ENCODE data around the gene ZFYVE27. TPM values are rescaled to one million over a fixed set of nuclear protein-coding genes. Genes with fewer than 3 reads are reported as not detected.

Gene ZFYVE27
- polyA plus RNA-seq, 1 donor (not counting 4 experiments of a cell fraction or from before 2014, with no cell fraction given): 14.3 TPM

GRCh38 chr10:97761331-97761865 is 24.5 kb downstream of the ZFYVE27 start:
- peaks cover 2% of the 10 kb centered on the region for H3K4me1 ChIP-seq (ENCODE audit: control insufficient read depth, extremely low read depth, insufficient read depth, low read length)
- peaks cover 21 to 24% of the 10 kb centered on the region in 2 experiments for H3K36me3 ChIP-seq (ENCODE audit: control insufficient read depth in 2 of 2, extremely low read depth in 1 of 2, insufficient read depth in 2 of 2, low read length in 2 of 2)
- no peak for TF ChIP-seq EZH2 (IDR thresholded peaks at IDR 0.05; ENCODE audit: low read length)
- TF ChIP-seq, protein P1, sequence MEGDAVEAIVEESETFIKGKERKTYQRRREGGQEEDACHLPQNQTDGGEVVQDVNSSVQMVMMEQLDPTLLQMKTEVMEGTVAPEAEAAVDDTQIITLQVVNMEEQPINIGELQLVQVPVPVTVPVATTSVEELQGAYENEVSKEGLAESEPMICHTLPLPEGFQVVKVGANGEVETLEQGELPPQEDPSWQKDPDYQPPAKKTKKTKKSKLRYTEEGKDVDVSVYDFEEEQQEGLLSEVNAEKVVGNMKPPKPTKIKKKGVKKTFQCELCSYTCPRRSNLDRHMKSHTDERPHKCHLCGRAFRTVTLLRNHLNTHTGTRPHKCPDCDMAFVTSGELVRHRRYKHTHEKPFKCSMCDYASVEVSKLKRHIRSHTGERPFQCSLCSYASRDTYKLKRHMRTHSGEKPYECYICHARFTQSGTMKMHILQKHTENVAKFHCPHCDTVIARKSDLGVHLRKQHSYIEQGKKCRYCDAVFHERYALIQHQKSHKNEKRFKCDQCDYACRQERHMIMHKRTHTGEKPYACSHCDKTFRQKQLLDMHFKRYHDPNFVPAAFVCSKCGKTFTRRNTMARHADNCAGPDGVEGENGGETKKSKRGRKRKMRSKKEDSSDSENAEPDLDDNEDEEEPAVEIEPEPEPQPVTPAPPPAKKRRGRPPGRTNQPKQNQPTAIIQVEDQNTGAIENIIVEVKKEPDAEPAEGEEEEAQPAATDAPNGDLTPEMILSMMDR (optimal IDR thresholded peaks at IDR 0.05 in 1 of 3, IDR thresholded peaks at IDR 0.05 in 1 of 3, conservative IDR thresholded peaks at IDR 0.05 in 1 of 3; ENCODE audit: extremely low read depth in 1 of 3, insufficient read depth in 2 of 3, low read length in 3 of 3): no peak
- H3K79me2 ChIP-seq (ENCODE audit: control insufficient read depth, insufficient read depth, low read length): no peaks in the 10 kb centered on the region
- no peaks in the 10 kb centered on the region for H3K9me3 ChIP-seq (ENCODE audit: control insufficient read depth, low read depth, low read length)
- H3K4me3 ChIP-seq (ENCODE audit: control insufficient read depth in 2 of 3, extremely low read depth in 1 of 3, insufficient read depth in 2 of 3, low read depth in 1 of 3, low read length in 3 of 3): no peak overlapping the region
- H4K20me1 ChIP-seq (ENCODE audit: control insufficient read depth, extremely low read depth, insufficient read depth, low read length): peaks cover 4% of the 10 kb centered on the region
- H3K27ac ChIP-seq (ENCODE audit: control insufficient read depth, insufficient read depth, low read length): no peak overlapping the region
- no peak overlapping the region for H2AFZ ChIP-seq (ENCODE audit: control insufficient read depth, low read length)
- no peaks in the 10 kb centered on the region for H3K27me3 ChIP-seq (ENCODE audit: control insufficient read depth, extremely low read depth, insufficient read depth, low read length)
- H3K9me1 ChIP-seq (ENCODE audit: control insufficient read depth, extremely low read depth, insufficient read depth, low read length): no peaks in the 10 kb centered on the region
- dilution Hi-C loops (cut with MboI; ENCODE audit: extremely low pct_ligation_motif_present, low sequenced_read_pairs): loop anchor here (25.0 kb wide), 1 partner anchor 101 kb away; no protein-coding TSS in a partner anchor
- no peak overlapping the region for H3K9ac ChIP-seq (ENCODE audit: control insufficient read depth, extremely low read depth, insufficient read depth, low read length)
- DNase-seq (ENCODE audit: low read depth, low spot score) (no peak), FAIRE-seq (no peak)
- no peak overlapping the region for H3K4me2 ChIP-seq (ENCODE audit: control insufficient read depth, extremely low read depth, insufficient read depth, low read depth, low read length)

GRCh38 chr10:97762056-97762455 is 25.1 kb downstream of the ZFYVE27 start:
- Histone ChIP-seq H3K9me1 (ENCODE audit: control insufficient read depth, extremely low read depth, insufficient read depth, low read length) (no peaks in the 10 kb centered on the region), H3K9ac (ENCODE audit: control insufficient read depth, extremely low read depth, insufficient read depth, low read length) (no peak overlapping the region), H4K20me1 (ENCODE audit: control insufficient read depth, extremely low read depth, insufficient read depth, low read length) (peaks cover 4% of the 10 kb centered on the region), H3K4me2 (ENCODE audit: control insufficient read depth, extremely low read depth, insufficient read depth, low read depth, low read length) (no peak overlapping the region), H3K4me3 (ENCODE audit: control insufficient read depth in 2 of 3, extremely low read depth in 1 of 3, insufficient read depth in 2 of 3, low read depth in 1 of 3, low read length in 3 of 3) (no peak overlapping the region), H3K9me3 (ENCODE audit: control insufficient read depth, low read depth, low read length) (no peaks in the 10 kb centered on the region), H2AFZ (ENCODE audit: control insufficient read depth, low read length) (no peak overlapping the region), H3K36me3 (ENCODE audit: control insufficient read depth in 2 of 2, extremely low read depth in 1 of 2, insufficient read depth in 2 of 2, low read length in 2 of 2) (peaks cover 17 to 20% of the 10 kb centered on the region in 2 experiments), H3K4me1 (ENCODE audit: control insufficient read depth, extremely low read depth, insufficient read depth, low read length) (peaks cover 2% of the 10 kb centered on the region), H3K79me2 (ENCODE audit: control insufficient read depth, insufficient read depth, low read length) (no peaks in the 10 kb centered on the region), H3K27me3 (ENCODE audit: control insufficient read depth, extremely low read depth, insufficient read depth, low read length) (no peaks in the 10 kb centered on the region), H3K27ac (ENCODE audit: control insufficient read depth, insufficient read depth, low read length) (no peak overlapping the region)
- TF ChIP-seq, protein P1 (optimal IDR thresholded peaks at IDR 0.05 in 1 of 3, IDR thresholded peaks at IDR 0.05 in 1 of 3, conservative IDR thresholded peaks at IDR 0.05 in 1 of 3; ENCODE audit: extremely low read depth in 1 of 3, insufficient read depth in 2 of 3, low read length in 3 of 3): no peak
- no peak for TF ChIP-seq EZH2 (IDR thresholded peaks at IDR 0.05; ENCODE audit: low read length)
- dilution Hi-C loops (cut with MboI; ENCODE audit: extremely low pct_ligation_motif_present, low sequenced_read_pairs): loop anchor here (25.0 kb wide), 1 partner anchor 100 kb away; no protein-coding TSS in a partner anchor
- FAIRE-seq: no peak
- no peak for DNase-seq (ENCODE audit: low read depth, low spot score)

Measured in keratinocyte (primary cell).